Measurements from ENCODE around the gene NDUFA6. TPM values are rescaled to one million over a fixed set of nuclear protein-coding genes. Genes with fewer than 3 reads are reported as not detected.

Gene NDUFA6
- polyA plus RNA-seq, 6 donors from 2014 or later, result 96.8 to 110 (median 104) TPM

DNA sequence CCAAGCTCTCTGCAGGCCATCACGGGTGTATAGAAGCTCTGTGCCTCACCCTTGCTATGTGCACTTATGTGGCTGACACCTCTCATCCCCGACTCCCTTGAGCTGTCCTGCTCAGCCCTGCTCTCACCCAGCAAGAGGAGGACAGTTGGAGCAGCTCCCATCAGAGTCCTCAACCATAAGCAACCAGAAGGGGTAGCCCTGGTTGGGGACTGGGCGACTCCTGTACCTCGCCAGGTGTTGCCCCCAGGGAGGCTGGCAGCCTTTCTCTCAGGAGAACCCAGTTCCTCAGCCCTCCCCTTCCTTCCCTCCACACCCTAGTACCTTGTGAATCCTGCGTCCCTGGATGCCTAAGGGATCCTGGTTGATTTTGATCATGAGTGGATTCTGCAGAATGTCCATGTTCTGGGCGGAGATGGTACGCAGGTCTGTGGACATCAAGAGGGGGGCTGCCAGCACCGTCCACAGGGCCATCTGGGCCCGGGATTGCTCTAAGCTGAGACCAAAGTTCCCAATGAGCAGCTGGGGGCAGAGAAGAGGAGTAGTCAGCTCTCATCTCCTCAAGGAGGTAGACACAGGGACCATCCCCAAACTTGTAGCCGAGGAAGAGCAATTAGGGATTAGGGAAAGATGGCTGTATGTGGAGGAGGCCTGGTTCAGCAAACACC lies 27.9 kb downstream of the NDUFA6 start:
- ATAC-seq (ENCODE audit: low read depth in 2 of 2) (no peak), DNase-seq (no peak)
- H3K4me3 Mint-ChIP-seq, result peak overlapping the region in 1 of 8 donors; percentile 12
- peaks cover 0 to 5% (median 0%) of the 10 kb centered on the region in 7 donors for H3K9me3 Mint-ChIP-seq
- H3K36me3 Mint-ChIP-seq, result peaks cover 28 to 33% of the 10 kb centered on the region in 2 donors
- H3K27ac Mint-ChIP-seq, result peak overlapping the region in 1 of 6 donors; percentile 6
- peaks cover 0 to 2% (median 0%) of the 10 kb centered on the region in 3 donors for H3K4me1 Mint-ChIP-seq
- no peaks in the 10 kb centered on the region for H3K27me3 Mint-ChIP-seq

DNA sequence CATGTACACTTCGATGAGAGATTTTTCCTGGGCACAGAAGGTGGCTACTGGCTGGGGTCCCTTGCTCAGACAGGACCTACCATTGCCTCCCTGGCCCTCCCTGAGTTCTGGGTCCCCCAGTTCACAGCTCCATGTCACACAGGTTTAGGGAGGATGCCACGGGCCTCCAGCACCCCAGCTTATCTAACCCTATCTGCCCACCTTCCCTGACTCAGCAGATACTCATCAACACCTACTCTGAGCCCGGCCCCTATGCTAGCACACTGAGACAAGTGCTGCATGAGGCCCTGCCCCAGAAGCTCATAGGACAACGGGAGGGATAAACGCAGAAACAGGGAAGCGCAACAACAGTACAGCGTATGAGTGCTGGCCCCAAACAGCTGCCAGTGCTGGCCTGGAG lies 29.5 kb downstream of the NDUFA6 start:
- Mint-ChIP-seq H3K27me3 (no peaks in the 10 kb centered on the region), H3K4me3 (no peak overlapping the region), H3K4me1 (no peaks in the 10 kb centered on the region), H3K36me3 (peaks cover 33 to 36% of the 10 kb centered on the region in 2 donors), H3K9me3 (peaks cover 6 to 19% (median 8%) of the 10 kb centered on the region in 7 donors), H3K27ac (no peak overlapping the region)
- DNase-seq, result no peak
- ATAC-seq (ENCODE audit: low read depth in 2 of 2), result no peak

DNA sequence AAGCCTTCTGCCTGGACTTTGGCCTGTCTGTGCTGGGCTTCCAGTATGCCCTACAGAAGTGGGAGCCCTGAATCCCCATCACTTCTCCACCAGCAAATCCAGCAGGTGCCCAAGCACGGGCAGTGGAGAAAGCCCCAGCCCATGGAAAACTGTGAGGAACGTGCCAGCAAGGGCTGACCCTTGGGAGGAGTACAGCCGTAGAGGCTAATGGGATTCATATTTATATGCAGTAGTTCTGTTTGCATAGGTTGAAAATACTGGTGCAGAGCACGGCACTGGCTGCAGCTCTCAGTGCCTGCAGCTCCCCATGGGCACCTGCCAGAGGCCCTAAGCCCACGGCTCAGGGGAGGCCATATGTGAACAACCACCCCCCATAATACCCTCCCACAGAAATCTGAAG lies 30.1 kb downstream of the NDUFA6 start:
- peaks cover 6 to 19% (median 8%) of the 10 kb centered on the region in 7 donors for H3K9me3 Mint-ChIP-seq
- no peak for ATAC-seq (ENCODE audit: low read depth in 2 of 2)
- no peak overlapping the region for H3K27ac Mint-ChIP-seq
- no peaks in the 10 kb centered on the region for H3K4me1 Mint-ChIP-seq
- H3K36me3 Mint-ChIP-seq, result peaks cover 30% of the 10 kb centered on the region in 2 donors
- no peak for DNase-seq
- no peaks in the 10 kb centered on the region for H3K27me3 Mint-ChIP-seq
- H3K4me3 Mint-ChIP-seq, result no peak overlapping the region

DNA sequence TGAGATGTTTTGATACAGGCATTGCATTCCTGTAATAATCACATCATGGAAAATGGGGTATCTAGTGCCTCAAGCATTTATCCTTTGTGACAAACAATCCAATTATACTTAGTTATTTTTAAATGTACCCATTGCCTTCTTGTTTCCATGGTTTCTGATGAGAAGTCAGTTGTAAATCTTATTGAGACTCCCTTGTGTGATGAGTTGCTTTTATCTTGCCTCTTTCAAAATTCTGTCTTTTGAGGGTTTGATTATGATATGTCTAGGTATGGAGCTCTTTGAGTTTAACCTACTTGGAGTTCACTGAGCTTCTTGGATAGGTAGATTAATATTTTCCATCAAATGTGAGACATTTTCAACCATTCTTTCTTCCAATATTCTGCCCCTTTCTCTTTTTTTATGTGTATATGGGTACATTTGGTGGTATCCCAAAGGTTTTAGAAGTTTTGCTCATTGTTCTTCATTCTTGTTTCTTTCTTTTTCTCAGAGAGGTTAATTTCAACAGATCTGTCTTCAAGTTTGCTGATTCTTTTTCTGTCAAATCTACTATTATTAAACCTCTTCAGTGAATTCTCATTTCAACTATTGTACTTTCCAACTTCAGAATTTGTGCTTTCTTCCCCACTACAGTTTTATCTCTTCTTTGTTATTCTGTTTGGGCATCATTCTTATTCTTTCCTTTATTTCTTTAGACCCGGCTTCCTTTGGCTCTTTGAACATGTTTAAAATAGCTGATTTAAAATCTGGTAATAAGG lies 33.6 kb downstream of the NDUFA6 start:
- no peaks in the 10 kb centered on the region for H3K4me1 Mint-ChIP-seq
- no peaks in the 10 kb centered on the region for H3K27me3 Mint-ChIP-seq
- H3K27ac Mint-ChIP-seq, result no peak overlapping the region
- H3K4me3 Mint-ChIP-seq, result no peak overlapping the region
- peaks cover 15 to 23% of the 10 kb centered on the region in 2 donors for H3K36me3 Mint-ChIP-seq
- ATAC-seq (ENCODE audit: low read depth in 2 of 2) (no peak), DNase-seq (no peak)
- H3K9me3 Mint-ChIP-seq, result peaks cover 6 to 19% (median 8%) of the 10 kb centered on the region in 7 donors

- peak overlapping the region in 2 of 6 donors; percentile 16 to 66 for H3K27ac Mint-ChIP-seq
- no peaks in the 10 kb centered on the region for H3K27me3 Mint-ChIP-seq
- H3K9me3 Mint-ChIP-seq, result peaks cover 6 to 14% (median 8%) of the 10 kb centered on the region in 7 donors
- no peaks in the 10 kb centered on the region for H3K4me1 Mint-ChIP-seq
- H3K36me3 Mint-ChIP-seq, result peaks cover 8 to 10% of the 10 kb centered on the region in 2 donors
- no peak overlapping the region for H3K4me3 Mint-ChIP-seq
- ATAC-seq (ENCODE audit: low read depth in 2 of 2), result no peak
- no peak for DNase-seq
Measured at GRCh38 chr22:42052765-42053164, 37.8 kb downstream of the NDUFA6 start.

- peak overlapping the region in 1 of 6 donors; percentile 53 for H3K27ac Mint-ChIP-seq
- no peaks in the 10 kb centered on the region for H3K27me3 Mint-ChIP-seq
- no peaks in the 10 kb centered on the region for H3K4me1 Mint-ChIP-seq
- H3K4me3 Mint-ChIP-seq, result no peak overlapping the region
- peaks cover 0 to 1% (median 0%) of the 10 kb centered on the region in 7 donors for H3K9me3 Mint-ChIP-seq
- H3K36me3 Mint-ChIP-seq, result no peaks in the 10 kb centered on the region
- DNase-seq (no peak), ATAC-seq (ENCODE audit: low read depth in 2 of 2) (no peak)
Measured at GRCh38 chr22:42050641-42051180, 39.9 kb downstream of the NDUFA6 start.

DNA sequence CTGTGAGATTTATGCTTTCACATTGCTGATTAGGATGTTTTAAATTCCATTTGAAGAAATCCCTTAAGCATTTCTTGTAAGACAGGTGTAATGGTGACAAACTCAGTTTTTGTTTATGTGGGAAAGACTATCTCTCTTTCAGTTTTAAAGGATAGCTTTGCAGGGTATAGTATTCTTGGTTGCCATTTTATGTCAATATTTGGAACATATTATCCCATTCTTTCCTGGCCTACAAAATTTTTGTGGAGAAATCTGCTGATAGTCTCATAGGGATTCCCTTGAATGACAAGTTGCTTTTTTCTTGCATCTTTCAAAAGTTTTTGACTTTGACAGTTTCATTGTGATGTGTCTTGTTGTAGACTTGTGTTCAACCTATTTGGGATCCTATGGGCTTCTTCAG lies 48.8 kb downstream of the NDUFA6 start:
- peaks cover 5 to 24% (median 18%) of the 10 kb centered on the region in 7 donors for H3K9me3 Mint-ChIP-seq
- no peak for DNase-seq
- H3K4me1 Mint-ChIP-seq, result peaks cover 16 to 35% (median 21%) of the 10 kb centered on the region in 3 donors
- no peaks in the 10 kb centered on the region for H3K27me3 Mint-ChIP-seq
- peaks cover 7 to 17% of the 10 kb centered on the region in 2 donors for H3K36me3 Mint-ChIP-seq
- no peak for ATAC-seq (ENCODE audit: low read depth in 2 of 2)
- H3K4me3 Mint-ChIP-seq, result no peak overlapping the region
- no peak overlapping the region for H3K27ac Mint-ChIP-seq

GRCh38 chr22:42039271-42039670 lies 51.3 kb downstream of the NDUFA6 start:
- Mint-ChIP-seq H3K4me3 (peak overlapping the region in 1 of 8 donors; percentile 4), H3K27ac (peak overlapping the region in 1 of 6 donors; percentile 32), H3K27me3 (no peaks in the 10 kb centered on the region), H3K4me1 (peaks cover 16 to 36% (median 21%) of the 10 kb centered on the region in 3 donors), H3K9me3 (peaks cover 5 to 29% (median 21%) of the 10 kb centered on the region in 7 donors), H3K36me3 (peaks cover 7 to 25% of the 10 kb centered on the region in 2 donors)
- DNase-seq (no peak), ATAC-seq (ENCODE audit: low read depth in 2 of 2) (no peak)

Other genes starting within 250 kb of the NDUFA6 start
- 1 to 10 TPM in 1 of 6 donors, under 1 TPM in 5; 0.28 to 1.7 (median 0.67) TPM for gene SHISA8, start 175.7 kb downstream of the NDUFA6 start, polyA plus RNA-seq (ENCODE audit: low read depth in 6 of 6)
- gene TNFRSF13C, start 164.0 kb downstream of the NDUFA6 start, polyA plus RNA-seq (ENCODE audit: low read depth in 6 of 6), result 100 to 1,000 TPM in 1 of 6 donors, 10 to 100 TPM in 5; 65.3 to 104 (median 84.2) TPM
- 10 to 100 TPM; 41.2 to 70.9 (median 53.0) TPM for gene CENPM, start 143.6 kb downstream of the NDUFA6 start, polyA plus RNA-seq (ENCODE audit: low read depth in 6 of 6)
- gene SEPTIN3, start 121.3 kb downstream of the NDUFA6 start, polyA plus RNA-seq (ENCODE audit: low read depth in 6 of 6), result not detected
- gene WBP2NL, start 92.0 kb downstream of the NDUFA6 start, polyA plus RNA-seq (ENCODE audit: low read depth in 6 of 6), result 1 to 10 TPM in 4 of 6 donors, under 1 TPM in 2; 0.63 to 3.0 (median 1.2) TPM
- 10 to 100 TPM; 10.5 to 13.9 (median 11.3) TPM for gene NAGA, start 20.0 kb downstream of the NDUFA6 start, polyA plus RNA-seq (ENCODE audit: low read depth in 6 of 6)
- gene PHETA2, start 16.5 kb downstream of the NDUFA6 start, polyA plus RNA-seq (ENCODE audit: low read depth in 6 of 6), result 1 to 10 TPM in 2 of 6 donors, under 1 TPM in 4; 0.43 to 2.1 (median 0.67) TPM
- gene SMDT1, start 11.1 kb downstream of the NDUFA6 start, polyA plus RNA-seq (ENCODE audit: low read depth in 6 of 6), result 100 to 1,000 TPM; 182 to 363 (median 235) TPM
- under 1 TPM in 2 of 6 donors, not detected in 4; 0.14 to 0.61 TPM for gene CYP2D6, start 40.0 kb upstream of the NDUFA6 start, polyA plus RNA-seq (ENCODE audit: low read depth in 6 of 6)
- 1 to 10 TPM in 5 of 6 donors, not detected in 1; 1.7 to 4.5 (median 2.3) TPM for gene TCF20, start 179.9 kb upstream of the NDUFA6 start, polyA plus RNA-seq (ENCODE audit: low read depth in 6 of 6)